GM12873 (cell line): ENCODE data around the gene ITSN1.

ENCODE experiments used
- TF ChIP-seq, protein P1 (sequence below): IDR thresholded peaks from 2 replicates; pipeline ENCODE4 v1.5.1; 2012; ENCODE audit warnings: low read depth, mild to moderate bottlenecking, moderate library complexity, low read length, control low read depth; ENCODE audit not compliant: insufficient read depth; ENCODE audit errors: missing control alignments

The ITSN1 gene

DNA sequence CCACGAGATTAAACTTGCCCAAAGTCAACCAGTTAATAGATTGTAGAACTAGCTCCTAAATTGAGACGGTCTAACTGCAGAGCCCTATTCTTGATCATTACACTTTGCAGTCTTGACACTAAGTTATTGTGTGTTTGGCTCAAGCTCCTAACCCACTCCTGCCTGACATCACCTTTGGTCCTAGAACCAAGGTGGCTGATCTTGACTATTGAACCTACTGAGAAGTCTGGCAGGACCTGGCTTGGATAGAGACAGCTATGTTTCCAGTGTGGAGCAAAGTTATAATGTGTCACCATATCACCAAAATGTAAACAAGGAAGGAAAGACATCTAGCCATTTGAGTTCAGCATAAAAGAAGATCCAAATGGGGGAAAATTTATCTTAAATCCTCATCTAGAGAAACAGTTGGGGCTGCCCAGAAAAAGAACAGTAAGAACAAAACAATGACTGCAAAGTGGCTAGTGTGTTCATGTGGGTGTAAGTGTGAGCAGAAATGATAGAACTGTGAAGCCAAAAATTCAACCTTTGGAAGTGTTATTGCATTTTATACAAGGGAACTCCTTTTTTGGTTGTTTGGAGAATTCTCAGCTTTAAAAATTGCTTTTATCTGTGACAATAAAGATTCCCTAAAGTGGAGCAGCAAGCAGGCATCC lies 166.5 kb downstream of the ITSN1 start:
- TF ChIP-seq, protein P1, sequence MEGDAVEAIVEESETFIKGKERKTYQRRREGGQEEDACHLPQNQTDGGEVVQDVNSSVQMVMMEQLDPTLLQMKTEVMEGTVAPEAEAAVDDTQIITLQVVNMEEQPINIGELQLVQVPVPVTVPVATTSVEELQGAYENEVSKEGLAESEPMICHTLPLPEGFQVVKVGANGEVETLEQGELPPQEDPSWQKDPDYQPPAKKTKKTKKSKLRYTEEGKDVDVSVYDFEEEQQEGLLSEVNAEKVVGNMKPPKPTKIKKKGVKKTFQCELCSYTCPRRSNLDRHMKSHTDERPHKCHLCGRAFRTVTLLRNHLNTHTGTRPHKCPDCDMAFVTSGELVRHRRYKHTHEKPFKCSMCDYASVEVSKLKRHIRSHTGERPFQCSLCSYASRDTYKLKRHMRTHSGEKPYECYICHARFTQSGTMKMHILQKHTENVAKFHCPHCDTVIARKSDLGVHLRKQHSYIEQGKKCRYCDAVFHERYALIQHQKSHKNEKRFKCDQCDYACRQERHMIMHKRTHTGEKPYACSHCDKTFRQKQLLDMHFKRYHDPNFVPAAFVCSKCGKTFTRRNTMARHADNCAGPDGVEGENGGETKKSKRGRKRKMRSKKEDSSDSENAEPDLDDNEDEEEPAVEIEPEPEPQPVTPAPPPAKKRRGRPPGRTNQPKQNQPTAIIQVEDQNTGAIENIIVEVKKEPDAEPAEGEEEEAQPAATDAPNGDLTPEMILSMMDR, result no peak

DNA sequence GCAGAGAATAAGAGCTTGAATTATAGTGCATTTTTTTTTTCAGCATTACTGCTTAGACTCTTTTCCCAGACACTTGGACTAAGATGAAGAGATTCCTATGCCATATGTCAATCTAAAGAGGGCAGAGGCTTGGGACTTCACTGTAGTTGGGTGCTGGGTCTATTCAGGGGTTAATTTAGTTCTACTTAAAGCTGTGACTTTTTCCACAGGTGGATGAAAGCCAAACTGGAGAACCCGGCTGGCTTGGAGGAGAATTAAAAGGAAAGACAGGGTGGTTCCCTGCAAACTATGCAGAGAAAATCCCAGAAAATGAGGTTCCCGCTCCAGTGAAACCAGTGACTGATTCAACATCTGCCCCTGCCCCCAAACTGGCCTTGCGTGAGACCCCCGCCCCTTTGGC lies 168.5 kb downstream of the ITSN1 start:
- TF ChIP-seq, protein P1, result no peak

DNA sequence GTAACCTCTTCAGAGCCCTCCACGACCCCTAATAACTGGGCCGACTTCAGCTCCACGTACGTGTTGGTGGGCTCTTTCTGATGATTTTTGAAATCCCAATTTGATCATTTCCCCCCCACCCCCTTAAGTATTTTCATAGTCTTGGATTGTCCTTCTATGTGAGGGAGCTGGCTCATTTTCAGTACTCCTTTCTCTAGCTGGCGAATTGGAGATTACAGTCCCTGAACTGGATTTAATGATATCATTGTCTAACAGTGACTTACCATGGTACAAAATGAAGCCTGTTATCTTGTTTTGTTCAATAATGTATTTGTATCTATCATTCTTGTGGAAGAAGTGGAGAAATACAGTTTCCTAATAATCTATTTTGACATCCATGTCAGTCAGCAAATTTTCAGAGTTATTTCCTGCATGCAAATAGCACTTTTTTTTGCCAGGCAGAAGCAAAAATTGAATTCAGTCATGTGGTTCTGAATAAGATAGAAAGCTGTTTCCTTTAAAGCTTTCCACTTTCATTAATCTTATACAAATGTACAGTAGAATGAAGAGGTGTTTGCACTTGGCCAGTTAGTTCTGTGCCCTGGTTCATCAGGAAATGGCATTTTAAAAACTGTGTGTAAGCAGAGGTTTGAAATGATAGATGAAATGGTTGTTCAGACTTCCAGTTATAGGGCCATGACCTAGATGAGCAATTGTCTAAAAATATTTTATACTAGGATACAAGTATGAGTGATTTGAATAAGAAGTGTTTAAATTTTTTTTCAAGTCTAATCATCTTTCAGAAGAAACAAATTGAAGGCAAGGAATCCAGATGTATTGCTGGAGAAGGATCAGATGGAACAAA lies 169.1 kb downstream of the ITSN1 start:
- TF ChIP-seq, protein P1, result no peak

DNA sequence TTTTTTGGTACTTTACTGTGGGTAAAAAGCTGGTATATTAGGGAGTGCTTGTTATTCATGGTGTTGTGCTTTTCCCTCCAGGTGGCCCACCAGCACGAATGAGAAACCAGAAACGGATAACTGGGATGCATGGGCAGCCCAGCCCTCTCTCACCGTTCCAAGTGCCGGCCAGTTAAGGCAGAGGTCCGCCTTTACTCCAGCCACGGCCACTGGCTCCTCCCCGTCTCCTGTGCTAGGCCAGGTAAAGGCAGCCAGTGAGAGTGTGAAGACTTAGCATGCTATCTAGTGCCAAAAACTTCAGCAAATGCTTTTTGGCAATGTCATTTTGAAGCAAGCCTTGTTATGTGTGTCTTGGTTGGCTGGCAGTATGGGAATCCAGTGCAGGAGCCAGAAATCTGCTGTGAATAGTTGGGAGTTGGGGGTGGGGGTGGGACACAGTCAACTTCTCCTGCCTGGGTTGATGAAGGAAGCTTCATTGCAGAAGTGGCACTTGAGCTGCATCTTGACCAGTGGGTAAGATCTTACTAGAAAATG lies 171.6 kb downstream of the ITSN1 start:
- TF ChIP-seq, protein P1, result no peak

DNA sequence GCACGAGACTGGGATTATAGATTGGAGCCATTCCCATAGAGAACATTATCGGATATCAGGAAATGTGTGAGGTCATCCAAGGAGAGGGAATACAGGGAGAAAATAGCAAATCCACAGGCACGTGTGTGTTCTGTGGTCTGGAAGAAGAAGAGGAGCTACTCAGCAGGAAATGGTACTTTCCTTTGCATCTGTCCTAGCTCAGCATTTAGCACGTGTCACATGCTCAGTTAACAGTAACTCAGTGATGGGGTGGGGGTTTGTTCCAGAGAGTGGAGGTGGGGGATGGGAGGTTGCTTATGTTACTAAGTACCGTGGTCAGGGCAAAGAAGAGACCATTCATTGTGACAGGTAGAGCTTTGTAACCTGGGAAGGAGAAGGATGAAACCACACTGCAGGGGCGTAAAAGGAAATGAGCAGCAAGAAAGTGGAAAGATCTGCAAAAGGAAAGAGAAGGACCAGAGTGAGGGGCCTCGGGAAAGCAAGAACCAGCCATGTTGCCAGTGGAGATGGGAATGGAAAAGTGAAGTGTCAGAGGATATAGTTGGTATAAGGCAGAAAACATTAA lies 172.9 kb downstream of the ITSN1 start:
- TF ChIP-seq, protein P1, result no peak

DNA sequence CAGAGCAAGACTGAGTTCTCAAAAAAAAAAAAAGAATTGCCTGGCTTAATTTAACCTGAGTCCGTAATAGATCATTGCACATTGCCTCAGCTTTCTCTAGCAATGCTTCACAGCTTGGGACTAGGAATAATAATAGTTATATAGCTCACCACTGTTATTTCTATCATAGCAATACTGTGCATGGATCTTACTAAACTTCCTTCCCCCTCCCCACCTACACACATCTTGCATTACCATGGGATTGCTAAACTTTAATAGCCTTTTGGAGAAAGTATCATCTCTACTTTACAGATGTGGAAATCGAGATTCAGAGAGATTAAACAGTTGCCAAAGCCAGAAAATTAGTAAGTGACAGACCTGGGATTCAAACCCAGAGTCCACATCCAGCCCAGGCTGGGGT lies 173.9 kb downstream of the ITSN1 start:
- TF ChIP-seq, protein P1, result no peak

DNA sequence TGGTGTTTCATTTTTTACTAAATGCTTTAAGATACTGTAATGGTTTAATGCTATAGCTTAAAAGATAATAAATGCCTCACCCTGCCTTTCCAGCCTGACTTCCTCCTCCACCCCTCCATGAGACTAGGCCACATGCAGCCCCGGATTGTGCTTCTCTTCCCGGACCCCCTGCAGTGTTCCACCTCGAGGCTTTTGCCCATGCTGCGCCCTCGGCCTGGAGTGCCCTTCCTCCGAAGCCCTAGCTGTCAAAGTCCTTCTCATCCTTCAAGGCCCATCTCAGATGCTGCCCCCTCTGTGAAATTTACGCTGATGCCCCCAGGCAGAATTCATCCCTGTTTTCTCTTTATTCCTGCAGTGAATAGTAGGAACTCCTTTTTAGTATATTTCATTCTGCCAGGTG lies 174.8 kb downstream of the ITSN1 start:
- TF ChIP-seq, protein P1, result no peak
